HFFc6 (cell line): Measurements from ENCODE around the gene IKZF3. TPM values are rescaled to one million over a fixed set of nuclear protein-coding genes. Genes with fewer than 3 reads are reported as not detected.
A peak's percentile ranks its signal among the peaks of the same experiment; 100 is the strongest.
"Not testable (repeated sequence)": the region's sequence is repeated elsewhere in the genome, so short reads cannot be mapped to it uniquely, and the experiment has no call there.

Experiments used
- DNase-seq: peaks from one replicate; pipeline ENCODE4 v3.0.0-alpha.2; 2018
- H3K27ac Mint-ChIP-seq: 2 replicates; pipeline ENCODE4 v1.8.0; 2020; ENCODE audit warnings: mild to moderate bottlenecking, mixed read lengths
- H3K27me3 Mint-ChIP-seq: 2 replicates; pipeline ENCODE4 v1.8.0; 2021; ENCODE audit warnings: mild to moderate bottlenecking, moderate library complexity, mixed read lengths; ENCODE audit not compliant: insufficient read depth
- H3K36me3 Mint-ChIP-seq: 2 replicates; pipeline ENCODE4 v1.8.0; 2021; ENCODE audit warnings: low read depth, mixed read lengths
- H3K4me1 Mint-ChIP-seq: 2 replicates; pipeline ENCODE4 v1.8.0; 2020; ENCODE audit warnings: low read depth, mixed read lengths
- H3K4me3 Mint-ChIP-seq: 2 replicates; pipeline ENCODE4 v1.8.0; 2020; ENCODE audit warnings: mild to moderate bottlenecking, moderate library complexity, mixed read lengths
- H3K9me3 Mint-ChIP-seq: 2 replicates; pipeline ENCODE4 v1.8.0; 2020; ENCODE audit warnings: mild to moderate bottlenecking, mixed read lengths
- CTCF ChIP-seq: fragments of 200-600 bp; sonication (generic); IDR thresholded peaks from 2 replicates; pipeline ENCODE4 v1.5.0; 2021; ENCODE audit warnings: antibody characterized with exemption, mild to moderate bottlenecking
- total RNA-seq, 6 experiments: library from RNA; stranded (reverse); fragmentation: NEBNext Ultra II Directional; extraction: Animal tissue kit (Norgen Biotek cat#: 25700); gene quantifications; 2 replicates in 1 of 6; 3 replicates in 5 of 6; pipeline ENCODE4 v1.2.3, GENCODE V29; 2021

IKZF3 gene
- total RNA-seq, 6 experiments from 2014 or later = not detected

GRCh38 chr17:39765175-39765574, 98.9 kb downstream of the IKZF3 start:
- Mint-ChIP-seq H3K4me1 (peaks cover 21% of the 10 kb centered on the region), H3K27me3 (peaks cover 45% of the 10 kb centered on the region), H3K36me3 (peaks cover 12% of the 10 kb centered on the region), H3K27ac (no peak overlapping the region), H3K4me3 (no peak overlapping the region), H3K9me3 (peaks cover 12% of the 10 kb centered on the region)
- no peak for DNase-seq
- no peak for TF ChIP-seq CTCF

GRCh38 chr17:39764171-39764570, 99.9 kb downstream of the IKZF3 start:
- not testable (repeated sequence) for DNase-seq, H3K27ac Mint-ChIP-seq, H3K4me3 Mint-ChIP-seq
- Mint-ChIP-seq H3K36me3 (peaks cover 12% of the 10 kb centered on the region), H3K27me3 (peaks cover 52% of the 10 kb centered on the region), H3K9me3 (peaks cover 12% of the 10 kb centered on the region), H3K4me1 (peaks cover 16% of the 10 kb centered on the region)

- peaks cover 16% of the 10 kb centered on the region for H3K4me1 Mint-ChIP-seq
- peaks cover 12% of the 10 kb centered on the region for H3K9me3 Mint-ChIP-seq
- H3K27me3 Mint-ChIP-seq = peaks cover 49% of the 10 kb centered on the region
- H3K27ac Mint-ChIP-seq = no peak overlapping the region
- H3K36me3 Mint-ChIP-seq = peaks cover 12% of the 10 kb centered on the region
- TF ChIP-seq CTCF = no peak
- DNase-seq = peak; percentile 25
- peak overlapping the region; percentile 7; the same call in 1 of the 2 replicates for H3K4me3 Mint-ChIP-seq
Observed at GRCh38 chr17:39763051-39763820, 100.9 kb downstream of the IKZF3 start.

- peaks cover 49% of the 10 kb centered on the region for H3K27me3 Mint-ChIP-seq
- no peak overlapping the region for H3K4me3 Mint-ChIP-seq
- H3K27ac Mint-ChIP-seq = no peak overlapping the region
- H3K4me1 Mint-ChIP-seq = peaks cover 16% of the 10 kb centered on the region
- no peak for TF ChIP-seq CTCF
- peaks cover 12% of the 10 kb centered on the region for H3K9me3 Mint-ChIP-seq
- DNase-seq = no peak
- peaks cover 12% of the 10 kb centered on the region for H3K36me3 Mint-ChIP-seq
Observed at GRCh38 chr17:39761861-39762496, 102.1 kb downstream of the IKZF3 start.

GRCh38 chr17:39759204-39759603, 104.9 kb downstream of the IKZF3 start:
- Mint-ChIP-seq H3K27me3 (peaks cover 42% of the 10 kb centered on the region), H3K9me3 (no peaks in the 10 kb centered on the region), H3K4me3 (no peak overlapping the region), H3K4me1 (peaks cover 16% of the 10 kb centered on the region), H3K27ac (no peak overlapping the region), H3K36me3 (no peaks in the 10 kb centered on the region)
- TF ChIP-seq CTCF = no peak
- DNase-seq = no peak
